GM21526 (cell line): Measurements from ENCODE around the gene PER2.
"Not testable (repeated sequence)": the region's sequence is repeated elsewhere in the genome, so short reads cannot be mapped to it uniquely, and the experiment has no call there.

Experiments
- ATAC-seq: cut with Tn5 transposase; IDR thresholded peaks from one replicate; pipeline ENCODE4 v1.9.1; 2021; ENCODE audit warnings: moderate library complexity; ENCODE audit not compliant: unreplicated experiment, low FRiP score

Gene PER2

GRCh38 chr2:238288650-238289573 is 502 bp upstream of the PER2 start:
- ATAC-seq: peak; percentile 87

- no peak for ATAC-seq
Measured at GRCh38 chr2:238286987-238287736, 1.2 kb downstream of the PER2 start.

- ATAC-seq: no peak
Measured at GRCh38 chr2:238286551-238286950, 1.9 kb downstream of the PER2 start.

- ATAC-seq: no peak
Measured at GRCh38 chr2:238286095-238286494, 2.3 kb downstream of the PER2 start.

GRCh38 chr2:238285653-238286082 is 2.7 kb downstream of the PER2 start:
- no peak for ATAC-seq

GRCh38 chr2:238284802-238285515 is 3.5 kb downstream of the PER2 start:
- no peak for ATAC-seq

- ATAC-seq: no peak
Measured at GRCh38 chr2:238282861-238283738, 5.3 kb downstream of the PER2 start.

GRCh38 chr2:238281826-238282480 is 6.5 kb downstream of the PER2 start:
- no peak for ATAC-seq

- ATAC-seq: no peak
Measured at GRCh38 chr2:238280083-238280825, 8.2 kb downstream of the PER2 start.

GRCh38 chr2:238279324-238279682 is 9.1 kb downstream of the PER2 start:
- no peak for ATAC-seq

GRCh38 chr2:238278626-238279323 is 9.6 kb downstream of the PER2 start:
- no peak for ATAC-seq

GRCh38 chr2:238277695-238278094 is 10.7 kb downstream of the PER2 start:
- ATAC-seq: no peak

GRCh38 chr2:238274152-238274865 is 14.1 kb downstream of the PER2 start:
- ATAC-seq: no peak

- not testable (repeated sequence) for ATAC-seq
Measured at GRCh38 chr2:238273433-238273832, 15.0 kb downstream of the PER2 start.

- no peak for ATAC-seq
Measured at GRCh38 chr2:238272156-238272555, 16.3 kb downstream of the PER2 start.

- not testable (repeated sequence) for ATAC-seq
Measured at GRCh38 chr2:238271686-238272085, 16.7 kb downstream of the PER2 start.

- no peak for ATAC-seq
Measured at GRCh38 chr2:238271061-238271554, 17.3 kb downstream of the PER2 start.
